Stimulated activated CD4-positive, alpha-beta T cell treated with anti-CD3 and anti-CD28 coated beads, Interleukin-4, amount 100 ng/mL, for 1 hour (primary cell): ENCODE measurements around the gene DPYSL5.
"Not testable (repeated sequence)": the region's sequence is repeated elsewhere in the genome, so short reads cannot be mapped to it uniquely, and the experiment has no call there.

Experiments
- DNase-seq: peaks from one replicate; pipeline ENCODE4 v3.0.0-alpha.2; 2020

DPYSL5 gene

GRCh38 chr2:26903676-26904075 lies 55.7 kb downstream of the DPYSL5 start:
- no peak for DNase-seq

- no peak for DNase-seq
Measured at GRCh38 chr2:26904839-26905238, 56.9 kb downstream of the DPYSL5 start.

GRCh38 chr2:26905341-26906198 lies 57.6 kb downstream of the DPYSL5 start:
- no peak for DNase-seq

GRCh38 chr2:26907416-26907815 lies 59.5 kb downstream of the DPYSL5 start:
- DNase-seq: no peak

GRCh38 chr2:26910176-26910575 lies 62.2 kb downstream of the DPYSL5 start:
- DNase-seq: no peak

GRCh38 chr2:26911911-26912861 lies 64.3 kb downstream of the DPYSL5 start:
- no peak for DNase-seq

- DNase-seq: no peak
Measured at GRCh38 chr2:26913606-26913998, 65.7 kb downstream of the DPYSL5 start.

- DNase-seq: no peak
Measured at GRCh38 chr2:26913999-26914658, 66.2 kb downstream of the DPYSL5 start.

GRCh38 chr2:26914659-26915310 lies 66.9 kb downstream of the DPYSL5 start:
- DNase-seq: no peak

- no peak for DNase-seq
Measured at GRCh38 chr2:26915316-26915715, 67.4 kb downstream of the DPYSL5 start.

GRCh38 chr2:26916128-26916692 lies 68.3 kb downstream of the DPYSL5 start:
- no peak for DNase-seq

GRCh38 chr2:26917135-26917836 lies 69.4 kb downstream of the DPYSL5 start:
- DNase-seq: no peak

- no peak for DNase-seq
Measured at GRCh38 chr2:26921323-26921722, 73.4 kb downstream of the DPYSL5 start.

- peak; percentile 32 for DNase-seq
Measured at GRCh38 chr2:26922405-26923188, 74.7 kb downstream of the DPYSL5 start.

GRCh38 chr2:26923189-26923466 lies 75.2 kb downstream of the DPYSL5 start:
- DNase-seq: not testable (repeated sequence)

GRCh38 chr2:26924731-26925099 lies 76.8 kb downstream of the DPYSL5 start:
- DNase-seq: no peak

GRCh38 chr2:26925100-26925791 lies 77.3 kb downstream of the DPYSL5 start:
- DNase-seq: no peak

GRCh38 chr2:26927221-26927620 lies 79.3 kb downstream of the DPYSL5 start:
- DNase-seq: no peak

GRCh38 chr2:26932974-26933373 lies 85.0 kb downstream of the DPYSL5 start:
- DNase-seq: no peak
